Measurements from ENCODE around the gene TRRAP. TPM values are rescaled to one million over a fixed set of nuclear protein-coding genes. Genes with fewer than 3 reads are reported as not detected.
A peak's percentile ranks its signal among the peaks of the same experiment; 100 is the strongest.
"Not testable (repeated sequence)": the region's sequence is repeated elsewhere in the genome, so short reads cannot be mapped to it uniquely, and the experiment has no call there.

Gene TRRAP
- total RNA-seq, 1 donor from 2014 or later: 39.3 TPM

GRCh38 chr7:99040104-99040958 lies 162.0 kb downstream of the TRRAP start:
- Histone ChIP-seq H3K27ac (peak overlapping the region; percentile 78), H3K36me3 (peaks cover 0 to 76% of the 10 kb centered on the region in 2 donors), H3K27me3 (no peaks in the 10 kb centered on the region), H3K9me3 (no peaks in the 10 kb centered on the region), H3K4me1 (peaks cover 10% of the 10 kb centered on the region), H3K4me3 (no peak overlapping the region)
- no peak for DNase-seq (ENCODE audit: extremely low spot score in 2 of 2)
- TF ChIP-seq CTCF (IDR thresholded peaks at IDR 0.05) (peak; percentile 50 to 81 (median 73)), POLR2A (IDR thresholded peaks at IDR 0.05) (no peak), POLR2AphosphoS5 (IDR thresholded peaks at IDR 0.05; ENCODE audit: insufficient read depth in 1 of 2, low read depth in 1 of 2) (peak in 1 of 2 donors; percentile 40)
- intact Hi-C loops (cut with DNase I): no loop called here

GRCh38 chr7:99041526-99041925 lies 163.2 kb downstream of the TRRAP start:
- intact Hi-C loops (cut with DNase I): no loop called here
- TF ChIP-seq POLR2A (IDR thresholded peaks at IDR 0.05) (no peak), POLR2AphosphoS5 (IDR thresholded peaks at IDR 0.05; ENCODE audit: insufficient read depth in 1 of 2, low read depth in 1 of 2) (no peak), CTCF (IDR thresholded peaks at IDR 0.05) (no peak)
- Histone ChIP-seq H3K4me1 (peaks cover 10% of the 10 kb centered on the region), H3K27me3 (no peaks in the 10 kb centered on the region), H3K27ac (no peak overlapping the region), H3K9me3 (no peaks in the 10 kb centered on the region), H3K36me3 (peaks cover 0 to 73% of the 10 kb centered on the region in 2 donors), H3K4me3 (no peak overlapping the region)
- no peak for DNase-seq (ENCODE audit: extremely low spot score in 2 of 2)

GRCh38 chr7:99042957-99043356 lies 164.6 kb downstream of the TRRAP start:
- Histone ChIP-seq H3K36me3 (peaks cover 0 to 73% of the 10 kb centered on the region in 2 donors), H3K27me3 (no peaks in the 10 kb centered on the region), H3K9me3 (no peaks in the 10 kb centered on the region), H3K4me1 (peaks cover 10% of the 10 kb centered on the region), H3K27ac (no peak overlapping the region), H3K4me3 (no peak overlapping the region)
- intact Hi-C loops (cut with DNase I): no loop called here
- no peak for DNase-seq (ENCODE audit: extremely low spot score in 2 of 2)
- TF ChIP-seq POLR2A (IDR thresholded peaks at IDR 0.05) (no peak), CTCF (IDR thresholded peaks at IDR 0.05) (no peak), POLR2AphosphoS5 (IDR thresholded peaks at IDR 0.05; ENCODE audit: insufficient read depth in 1 of 2, low read depth in 1 of 2) (no peak)

GRCh38 chr7:99044858-99045257 lies 166.5 kb downstream of the TRRAP start:
- H3K4me1 ChIP-seq; H3K27ac ChIP-seq; intact Hi-C loops (cut with DNase I); DNase-seq (ENCODE audit: extremely low spot score in 2 of 2); H3K9me3 ChIP-seq; H3K4me3 ChIP-seq; H3K27me3 ChIP-seq: not testable (repeated sequence)
- H3K36me3 ChIP-seq: peaks cover 0 to 75% of the 10 kb centered on the region in 2 donors

GRCh38 chr7:99046262-99046661 lies 167.9 kb downstream of the TRRAP start:
- H3K27ac ChIP-seq; H3K4me3 ChIP-seq; H3K9me3 ChIP-seq; H3K4me1 ChIP-seq; intact Hi-C loops (cut with DNase I); H3K27me3 ChIP-seq; DNase-seq (ENCODE audit: extremely low spot score in 2 of 2): not testable (repeated sequence)
- peaks cover 0 to 81% of the 10 kb centered on the region in 2 donors for H3K36me3 ChIP-seq

- no peak for DNase-seq (ENCODE audit: extremely low spot score in 2 of 2)
- Histone ChIP-seq H3K27ac (no peak overlapping the region), H3K4me3 (no peak overlapping the region), H3K36me3 (peaks cover 0 to 81% of the 10 kb centered on the region in 2 donors), H3K4me1 (no peaks in the 10 kb centered on the region), H3K27me3 (no peaks in the 10 kb centered on the region), H3K9me3 (no peaks in the 10 kb centered on the region)
- intact Hi-C loops (cut with DNase I): no loop called here
- TF ChIP-seq CTCF (IDR thresholded peaks at IDR 0.05) (no peak), POLR2AphosphoS5 (IDR thresholded peaks at IDR 0.05; ENCODE audit: insufficient read depth in 1 of 2, low read depth in 1 of 2) (no peak), POLR2A (IDR thresholded peaks at IDR 0.05) (no peak)
Measured at GRCh38 chr7:99046722-99047121, 168.4 kb downstream of the TRRAP start.

Measured in vagina (tissue), 2 donors.